Measurements from ENCODE around the gene LRRC4C.

The LRRC4C gene

DNA sequence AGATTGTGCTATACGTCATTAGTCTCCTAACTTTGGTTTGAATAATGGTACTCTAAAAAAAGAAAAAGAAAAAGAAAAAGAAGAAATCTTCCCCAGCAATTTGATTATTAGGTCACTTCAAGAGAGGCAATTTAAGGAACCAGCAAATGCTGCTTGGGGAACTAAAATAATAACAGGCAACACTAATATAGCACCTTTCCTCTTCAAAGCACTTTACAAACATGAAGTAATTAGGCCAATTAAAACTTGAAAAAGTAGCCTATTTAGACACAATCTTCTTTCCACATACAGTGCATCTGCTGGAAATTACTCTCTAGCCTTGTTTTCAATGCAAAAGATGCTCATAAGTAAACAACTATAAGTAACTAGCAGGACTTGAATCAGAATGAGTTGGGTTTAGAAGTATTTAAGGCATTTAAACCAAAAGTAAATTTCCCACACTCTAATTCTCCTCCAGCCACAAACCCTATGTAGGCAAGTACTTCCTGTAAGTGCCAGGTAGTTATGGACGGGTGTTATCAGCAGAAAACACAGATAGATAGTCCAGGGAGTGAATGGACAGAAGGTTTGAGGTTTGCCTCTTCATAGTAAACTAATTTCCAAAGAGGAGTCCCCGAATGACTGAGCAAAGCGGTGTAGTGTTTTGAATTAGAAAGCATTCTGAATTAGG lies 44.5 kb downstream of the LRRC4C start:
- DNase-seq (ENCODE audit: low read depth in 2 of 2), result no peak

DNA sequence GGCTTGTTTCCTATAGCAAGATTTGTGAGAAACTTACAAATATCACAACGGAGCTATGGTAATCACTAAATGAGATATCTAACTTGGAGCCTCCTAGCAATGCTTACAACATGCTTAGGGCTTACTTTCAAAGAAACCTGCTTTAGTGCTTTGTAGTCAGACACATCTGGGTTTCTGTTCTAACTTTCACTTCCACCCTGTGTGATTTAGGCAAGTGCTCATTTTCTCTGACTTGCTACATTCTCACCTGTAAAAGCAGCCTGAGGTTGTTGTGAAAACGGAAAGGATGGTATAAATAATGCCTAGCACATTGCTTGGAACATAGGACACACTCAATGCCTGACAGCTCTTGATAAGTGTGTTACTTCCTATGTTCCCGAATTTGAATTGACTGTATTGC lies 45.6 kb downstream of the LRRC4C start:
- no peak for DNase-seq (ENCODE audit: low read depth in 2 of 2)

DNA sequence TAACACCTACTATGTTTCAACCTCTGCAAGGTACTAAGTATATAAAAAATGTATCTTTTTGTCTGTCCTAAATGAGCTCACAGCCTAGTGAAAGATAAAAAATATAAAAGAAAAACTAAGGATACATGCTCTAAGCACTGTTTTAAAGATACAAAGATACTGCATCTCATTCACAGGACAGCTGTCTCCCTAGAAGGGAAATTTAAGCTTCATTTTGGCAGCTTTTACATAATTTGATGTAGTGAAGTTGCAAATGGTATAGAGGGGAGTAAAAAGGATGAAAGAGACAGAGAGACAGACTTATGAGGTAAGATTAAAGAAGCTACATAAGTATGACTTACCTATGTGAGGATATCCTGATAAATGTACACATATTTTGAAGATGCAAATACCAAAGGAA lies 53.6 kb downstream of the LRRC4C start:
- DNase-seq (ENCODE audit: low read depth in 2 of 2), result no peak

DNA sequence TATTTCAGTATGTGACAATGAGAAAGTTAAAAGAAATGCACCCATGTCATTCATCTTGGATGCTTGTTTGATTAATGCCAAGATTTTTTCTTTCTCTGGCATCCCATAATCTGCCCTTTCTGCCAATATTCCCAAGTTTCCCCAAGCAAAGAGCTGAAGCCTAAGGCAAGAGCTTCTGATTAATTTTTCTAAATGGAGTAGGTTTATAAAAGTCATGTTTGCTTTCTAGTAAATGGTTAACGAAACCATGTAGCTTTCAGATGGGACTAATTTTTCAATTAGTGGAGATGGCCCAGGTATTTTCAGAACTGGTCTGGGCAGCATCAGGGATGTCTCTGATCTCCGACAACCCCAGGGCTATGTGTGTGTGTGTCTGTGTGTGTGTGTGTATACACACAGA lies 55.3 kb downstream of the LRRC4C start:
- no peak for DNase-seq (ENCODE audit: low read depth in 2 of 2)

DNA sequence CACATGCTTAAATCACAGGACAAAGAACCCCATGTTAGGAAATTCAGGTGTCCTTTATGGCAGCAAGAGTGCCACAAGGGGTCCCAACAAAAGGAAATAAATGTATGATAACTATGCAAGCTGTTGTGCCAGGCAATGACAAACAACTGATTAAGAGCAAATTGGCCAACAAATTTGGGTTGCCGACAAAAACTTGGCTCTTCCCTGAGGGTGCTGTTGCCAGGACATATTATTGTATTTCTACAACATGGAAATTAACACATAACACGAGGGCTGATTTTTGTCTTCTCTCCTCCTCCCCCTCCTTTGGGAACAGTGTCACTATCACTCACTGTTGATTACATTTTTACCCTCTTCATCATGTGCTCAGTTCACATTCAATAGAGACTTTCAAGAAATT lies 56.0 kb downstream of the LRRC4C start:
- no peak for DNase-seq (ENCODE audit: low read depth in 2 of 2)

DNA sequence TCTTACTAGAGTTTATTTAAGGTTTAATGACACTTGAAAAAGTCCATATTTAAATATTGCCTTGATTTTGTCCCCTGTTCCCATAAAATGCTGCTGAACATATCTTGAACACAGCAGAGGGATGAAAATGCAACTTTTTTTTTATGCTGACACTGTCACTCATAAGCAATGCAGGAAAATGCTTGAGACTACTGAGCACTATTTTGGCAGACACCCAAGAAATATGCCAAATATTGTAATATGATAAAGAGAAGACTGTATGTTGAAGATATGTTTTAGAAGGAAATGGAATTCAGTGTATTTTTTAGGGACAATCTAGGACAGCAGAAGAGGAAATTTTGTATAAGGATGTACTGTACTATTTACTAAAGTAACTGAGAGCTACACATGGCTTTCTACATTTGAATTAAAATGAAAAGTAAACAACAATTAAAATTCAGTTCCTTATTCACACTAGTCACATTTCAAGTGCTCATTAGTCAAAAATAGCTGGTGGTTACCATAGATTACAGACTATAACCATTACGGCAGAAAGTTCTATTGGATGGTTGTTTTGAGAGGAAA lies 58.6 kb downstream of the LRRC4C start:
- DNase-seq (ENCODE audit: low read depth in 2 of 2), result no peak

DNA sequence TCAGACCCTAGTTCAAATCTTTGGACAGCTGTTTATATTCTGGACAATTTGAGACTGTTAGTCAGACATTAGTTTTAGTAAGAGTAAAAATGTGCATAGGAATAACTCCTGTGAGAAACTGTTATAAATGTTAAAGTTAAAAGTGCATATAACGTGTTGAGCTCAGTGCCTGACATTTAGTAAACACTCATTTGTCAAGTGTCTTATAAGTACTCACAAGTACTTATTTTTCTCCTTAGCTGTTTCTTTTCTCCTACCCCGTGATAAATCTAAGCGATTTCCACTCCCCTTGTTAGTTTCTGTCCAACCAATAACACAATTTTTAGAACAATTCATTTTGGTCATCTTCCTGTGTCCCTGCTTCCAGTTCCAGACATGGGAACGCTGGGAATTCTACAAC lies 59.3 kb downstream of the LRRC4C start:
- DNase-seq (ENCODE audit: low read depth in 2 of 2), result no peak

DNA sequence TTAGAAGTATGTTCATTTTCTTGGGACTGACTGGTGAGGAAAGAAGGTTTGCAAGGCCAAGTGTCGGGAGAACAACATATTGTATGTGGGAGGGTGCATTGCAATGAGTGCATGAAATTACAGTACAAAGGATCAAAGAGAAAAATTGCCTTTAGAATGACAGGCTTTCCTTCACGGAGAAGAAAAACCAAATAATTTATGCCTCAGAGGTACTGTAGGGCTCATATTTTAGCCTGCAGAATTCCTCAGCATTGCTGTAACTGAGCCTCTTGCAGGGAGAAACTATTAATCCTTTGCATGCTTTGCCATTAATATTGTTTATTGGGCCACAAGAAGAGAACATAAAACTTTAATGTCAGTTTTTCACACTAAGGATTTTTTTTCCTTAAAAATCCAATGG lies 60.1 kb downstream of the LRRC4C start:
- DNase-seq (ENCODE audit: low read depth in 2 of 2), result no peak

DNA sequence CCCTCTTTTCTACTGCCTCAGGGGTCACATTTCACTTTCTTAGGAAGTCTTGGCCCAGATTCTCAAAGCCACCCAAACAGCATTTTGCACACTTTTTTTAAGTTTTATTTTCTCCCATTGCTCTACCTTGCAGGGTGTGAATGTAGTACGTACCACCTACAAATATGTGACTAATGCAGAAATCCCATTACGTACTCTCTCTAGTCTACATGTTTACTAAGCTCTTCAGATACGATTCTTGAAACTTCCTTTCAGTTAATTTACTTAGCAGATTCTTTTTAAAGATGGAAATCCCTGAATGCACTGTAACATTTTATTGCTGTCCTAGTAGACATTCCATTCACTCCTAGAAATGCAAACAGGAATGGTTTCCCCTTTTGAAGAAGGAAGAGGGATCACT lies 61.3 kb downstream of the LRRC4C start:
- no peak for DNase-seq (ENCODE audit: low read depth in 2 of 2)

DNA sequence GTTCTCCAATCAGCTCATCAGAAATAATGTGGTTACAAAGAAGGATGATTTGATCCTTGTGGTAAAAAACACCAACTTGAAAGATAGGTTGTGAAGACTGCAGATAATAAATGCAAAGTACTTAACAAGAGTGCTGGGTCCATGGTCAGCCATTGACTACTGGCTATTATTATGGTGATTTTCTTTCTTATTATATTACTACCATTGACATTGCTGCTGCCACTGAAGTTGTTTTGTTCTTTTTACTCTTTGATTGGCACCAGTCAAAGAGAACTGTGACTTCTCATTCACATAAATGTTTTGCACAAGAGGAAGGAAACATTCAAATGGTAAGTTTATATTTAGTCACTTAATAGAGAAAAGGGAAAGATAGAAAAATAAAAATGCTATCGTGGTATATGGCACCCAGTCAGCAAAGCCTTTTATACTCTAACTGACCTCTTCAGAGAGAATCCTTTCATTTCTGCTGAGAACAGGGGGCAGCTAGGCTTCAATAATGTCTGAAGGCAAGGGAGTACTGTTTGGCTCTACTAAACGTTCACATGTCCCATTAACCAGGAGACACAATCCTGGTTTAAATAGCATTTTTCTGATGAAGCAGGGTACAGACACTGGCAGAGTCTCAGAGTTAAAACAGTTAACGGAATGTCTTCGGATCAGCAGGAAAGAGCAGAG lies 64.8 kb downstream of the LRRC4C start:
- no peak for DNase-seq (ENCODE audit: low read depth in 2 of 2)

DNA sequence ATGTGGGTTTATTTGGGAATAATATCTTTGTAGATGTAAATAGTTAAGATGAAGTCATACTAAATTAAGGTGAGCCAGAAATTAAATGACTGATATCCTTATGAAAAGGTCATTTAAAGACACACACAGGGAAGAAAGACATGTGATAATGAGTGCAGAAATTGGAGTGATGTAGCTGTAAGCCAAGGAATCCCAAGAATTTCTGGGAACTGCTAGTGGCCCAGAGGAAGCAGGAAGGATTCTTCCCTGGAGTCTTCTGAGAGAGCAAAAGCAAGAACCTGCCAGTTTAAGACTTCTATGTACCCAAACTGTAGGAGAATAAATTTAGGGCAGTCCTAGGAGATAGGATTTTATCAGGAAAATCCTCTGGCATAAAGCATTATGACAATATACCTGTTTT lies 66.9 kb downstream of the LRRC4C start:
- DNase-seq (ENCODE audit: low read depth in 2 of 2), result no peak

DNA sequence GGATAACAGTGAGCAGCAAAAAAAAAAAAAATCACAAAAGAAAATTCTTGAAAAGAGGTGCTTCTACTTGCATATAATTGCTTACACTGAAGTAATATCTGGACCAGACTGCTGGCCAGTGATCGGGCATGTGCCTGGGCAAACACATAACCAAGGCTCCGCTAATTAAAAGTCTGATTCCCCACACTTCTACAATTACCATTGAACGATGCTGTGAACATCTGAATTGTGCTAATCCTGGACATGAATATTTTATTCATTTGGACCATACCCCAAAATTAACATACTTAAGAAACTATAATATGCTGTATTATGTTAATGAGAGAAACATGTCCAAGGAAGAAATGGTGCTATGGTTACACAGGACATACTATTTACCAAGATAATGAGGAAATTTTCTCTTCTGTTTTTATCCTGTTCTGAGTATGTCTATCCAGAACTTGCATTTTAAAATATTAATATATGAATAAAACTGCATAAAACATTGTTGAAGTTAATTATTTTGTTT lies 69.8 kb downstream of the LRRC4C start:
- no peak for DNase-seq (ENCODE audit: low read depth in 2 of 2)

DNA sequence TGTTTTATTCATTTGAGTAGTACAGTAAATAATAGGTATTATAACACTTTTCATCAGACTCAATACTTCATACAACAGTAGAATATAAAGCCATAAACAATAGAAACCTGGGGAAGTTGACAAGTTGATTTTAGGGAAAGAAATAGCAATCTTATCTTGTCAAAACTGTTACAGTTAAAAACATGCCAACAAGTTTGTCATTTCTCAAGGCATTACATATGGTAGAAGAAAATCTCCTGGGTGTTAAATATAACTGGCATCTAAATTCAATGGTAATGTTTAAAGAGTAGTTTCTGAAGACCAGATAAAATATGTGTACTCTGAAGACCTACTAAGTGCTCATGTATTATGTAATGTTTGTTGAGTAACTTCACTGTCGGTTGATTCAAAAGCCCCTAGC lies 75.1 kb downstream of the LRRC4C start:
- DNase-seq (ENCODE audit: low read depth in 2 of 2), result no peak

DNA sequence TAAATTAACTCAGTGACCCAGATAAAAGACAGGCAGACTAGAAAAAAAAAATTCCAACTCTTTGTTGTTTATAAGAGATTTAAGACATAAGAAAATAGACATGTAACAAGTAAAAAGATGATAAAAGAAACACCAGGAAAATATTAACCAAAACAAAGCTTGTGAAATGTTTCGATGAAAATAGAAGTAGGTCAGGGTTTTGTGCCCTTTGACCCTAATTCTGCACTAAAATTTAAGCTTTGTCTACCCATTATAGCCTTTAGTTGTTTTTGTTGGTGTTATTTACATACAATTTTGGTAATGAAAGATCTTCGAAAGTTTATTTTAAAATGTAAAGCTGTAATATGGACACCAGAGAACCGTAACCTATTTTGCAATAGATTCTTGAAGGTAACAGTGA lies 75.7 kb downstream of the LRRC4C start:
- DNase-seq (ENCODE audit: low read depth in 2 of 2), result no peak

DNA sequence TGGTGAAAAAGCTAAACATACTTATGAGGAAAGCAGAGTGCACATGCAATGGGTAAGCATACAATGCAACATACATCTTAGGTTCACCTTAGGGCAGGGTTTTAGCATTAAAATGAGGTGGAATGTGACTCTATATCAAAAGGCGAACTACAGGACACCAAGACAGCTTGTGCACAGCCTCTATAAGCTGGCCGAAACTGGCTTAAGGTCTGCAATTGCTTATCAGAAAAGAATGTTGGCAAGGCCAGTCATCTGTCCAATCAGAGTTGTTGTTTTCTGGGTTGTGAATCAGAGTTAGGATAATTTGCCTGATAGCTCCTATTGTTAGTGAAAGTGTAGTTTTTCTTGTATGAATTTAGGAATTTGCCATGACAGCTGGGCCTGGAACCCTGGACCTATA lies 76.5 kb downstream of the LRRC4C start:
- DNase-seq (ENCODE audit: low read depth in 2 of 2), result no peak

DNA sequence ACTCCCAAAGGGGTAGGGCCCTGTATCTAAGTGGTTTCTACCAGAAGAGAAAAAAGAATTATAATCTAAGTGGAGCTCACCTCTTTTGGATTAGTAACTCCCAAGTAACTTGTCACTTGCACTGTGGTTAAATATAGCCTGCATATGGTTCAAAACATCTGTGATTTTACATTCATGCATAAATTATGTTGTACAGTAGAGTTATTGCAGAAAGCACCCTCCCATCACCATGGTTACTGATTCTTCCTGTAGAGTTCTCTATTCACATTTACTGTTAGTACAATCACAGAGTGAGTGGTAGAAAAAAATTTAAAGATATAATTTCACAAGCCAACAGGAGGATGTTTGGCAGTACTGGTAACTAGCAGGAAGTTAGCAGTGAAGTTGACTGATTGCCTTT lies 80.4 kb downstream of the LRRC4C start:
- no peak for DNase-seq (ENCODE audit: low read depth in 2 of 2)

DNA sequence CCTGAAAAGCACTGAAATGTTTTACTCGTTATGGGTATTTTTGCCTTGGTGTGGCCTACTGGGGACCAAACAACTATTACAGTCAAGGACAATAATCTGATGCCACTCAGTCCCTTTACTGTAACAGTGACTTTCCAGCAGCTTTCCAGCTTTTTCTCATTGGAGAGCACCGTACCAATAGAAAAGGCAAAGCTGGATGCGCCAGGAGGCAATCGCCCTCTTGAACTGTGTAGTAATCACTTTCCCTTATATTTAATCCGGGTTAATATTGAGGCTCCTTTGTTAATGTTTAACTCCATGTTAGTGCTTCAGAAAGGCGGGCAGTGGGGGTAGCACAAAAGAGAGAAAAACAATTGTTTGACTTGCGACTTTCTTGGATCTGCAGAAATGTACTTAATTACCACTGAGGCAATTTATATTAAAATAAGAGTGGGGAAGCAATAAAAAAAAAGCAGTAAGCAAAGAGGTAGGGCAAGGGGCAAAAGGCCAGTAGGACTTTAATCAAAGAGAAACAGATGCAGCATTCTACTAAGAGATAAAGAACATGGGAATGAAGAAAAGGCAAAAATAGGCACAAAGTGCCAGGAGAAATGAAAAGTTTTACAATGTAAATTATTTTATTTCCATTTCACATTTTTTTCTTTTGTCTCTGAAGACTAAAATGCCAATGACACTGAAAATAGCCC lies 81.6 kb downstream of the LRRC4C start:
- DNase-seq (ENCODE audit: low read depth in 2 of 2), result no peak

DNA sequence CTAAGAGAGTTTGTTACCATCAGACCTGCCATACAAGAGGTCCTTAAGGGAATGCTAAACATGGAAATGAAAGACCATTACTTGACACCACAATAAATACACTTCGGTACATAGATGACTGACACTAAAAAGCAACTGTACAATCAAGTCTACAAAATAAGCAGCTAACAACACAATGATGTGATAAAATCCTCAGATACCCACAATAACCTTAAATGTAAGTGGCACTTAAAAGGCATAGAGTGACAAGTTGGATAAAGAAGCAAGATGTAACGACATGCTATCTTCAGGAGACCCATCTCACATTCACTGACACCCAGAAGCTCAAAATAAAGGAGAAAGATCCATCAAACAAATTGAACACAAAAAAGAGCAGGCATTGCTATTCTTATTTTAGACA lies 107.6 kb downstream of the LRRC4C start:
- DNase-seq (ENCODE audit: low read depth in 2 of 2), result no peak

DNA sequence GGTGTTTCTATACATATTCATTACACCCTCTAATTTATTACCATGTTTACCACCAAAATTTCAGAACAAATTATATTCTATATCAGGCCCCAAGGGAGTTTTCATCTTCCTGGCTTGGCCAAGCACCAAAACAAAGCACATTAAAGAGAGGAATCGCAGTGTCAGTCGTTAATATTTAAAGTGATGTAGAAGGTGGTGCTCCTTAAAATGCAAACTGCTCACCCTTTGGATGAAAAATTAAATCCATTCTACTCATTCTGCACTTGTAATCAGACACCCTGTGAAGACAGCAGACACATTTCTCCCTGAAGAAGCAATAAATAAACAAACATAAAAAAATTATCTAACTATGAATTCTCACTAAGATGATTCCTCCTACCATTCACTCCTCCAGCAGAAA lies 113.4 kb downstream of the LRRC4C start:
- no peak for DNase-seq (ENCODE audit: low read depth in 2 of 2)

DNA sequence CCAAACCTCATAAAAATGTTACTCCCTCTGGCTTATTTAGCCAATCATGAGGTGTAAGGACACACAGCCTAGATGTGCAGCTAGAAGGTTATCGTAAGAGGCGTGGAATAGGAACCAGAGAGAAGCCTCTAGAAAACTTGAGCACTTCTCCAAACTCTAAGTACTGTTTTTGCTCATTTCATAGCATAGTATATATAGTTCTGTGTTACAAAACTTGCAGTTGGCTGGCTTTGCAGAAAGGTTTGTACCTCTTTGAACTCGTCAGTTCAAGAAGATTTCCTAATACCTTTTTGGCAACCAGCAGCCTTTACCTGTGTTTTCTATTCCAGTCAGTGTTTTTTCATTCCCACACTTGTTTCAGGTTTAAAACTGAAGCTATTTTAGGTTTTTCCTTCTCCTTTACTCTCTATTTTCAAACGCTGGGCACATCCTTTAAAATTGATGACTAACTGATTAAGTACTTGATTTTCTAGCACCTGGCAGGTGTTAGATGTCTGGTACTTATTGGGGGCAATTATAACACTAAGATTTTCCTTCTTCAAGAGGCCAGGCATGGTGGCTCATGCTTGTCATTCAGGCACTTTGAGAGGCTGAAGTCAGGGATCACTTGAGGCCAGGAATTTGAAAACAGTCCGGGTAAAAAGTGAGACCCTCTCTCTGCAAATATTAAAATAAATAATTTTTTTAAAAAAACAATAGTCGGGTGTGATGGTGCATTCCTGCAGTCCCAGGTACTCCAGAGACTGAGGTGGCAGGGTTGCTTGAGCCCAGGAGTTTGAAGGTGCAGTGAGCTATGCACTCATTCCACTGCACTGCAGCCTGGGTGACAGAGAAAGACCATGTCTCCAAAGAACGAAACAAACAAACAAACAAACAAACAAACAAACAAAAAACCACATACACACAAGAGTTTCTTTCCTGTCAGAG lies 125.2 kb downstream of the LRRC4C start:
- DNase-seq (ENCODE audit: low read depth in 2 of 2), result no peak

DNA sequence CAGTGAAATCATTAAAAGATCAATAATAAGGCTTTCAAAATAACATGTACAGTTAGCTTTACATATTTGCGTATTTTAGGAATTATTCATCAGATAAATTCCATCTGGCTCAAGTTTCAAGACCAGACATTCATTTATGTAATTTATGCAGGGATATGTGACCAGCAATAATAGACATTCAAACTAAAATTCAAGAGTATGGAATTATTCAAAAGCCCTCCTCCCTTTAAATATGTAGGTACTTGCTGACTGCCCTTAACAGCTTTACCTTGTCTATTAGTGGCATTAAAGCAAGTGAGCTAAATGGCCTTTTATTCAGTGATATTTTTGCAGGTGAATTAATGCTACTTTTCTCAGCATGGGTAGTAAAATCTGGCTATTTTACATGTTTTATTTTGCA lies 126.1 kb downstream of the LRRC4C start:
- DNase-seq (ENCODE audit: low read depth in 2 of 2), result no peak

DNA sequence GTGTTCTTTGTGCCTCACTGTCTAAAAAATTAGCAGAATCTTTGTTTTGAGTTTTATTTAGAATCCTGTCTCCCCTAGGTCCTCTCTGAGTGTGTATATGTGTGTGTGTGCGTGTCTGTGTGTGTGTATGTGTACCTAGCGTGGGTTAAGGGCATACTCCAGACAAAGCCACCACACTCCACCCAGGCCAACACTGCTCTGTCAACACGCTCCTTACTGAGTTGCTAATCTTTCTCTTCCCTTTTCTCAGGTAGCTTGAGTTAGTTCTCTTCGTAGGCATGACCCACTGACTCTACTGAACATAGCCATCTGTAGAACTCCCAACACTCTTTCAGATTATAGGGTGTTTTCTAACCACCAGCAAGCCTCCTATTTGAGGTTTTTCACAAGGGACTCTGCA lies 131.1 kb downstream of the LRRC4C start:
- DNase-seq (ENCODE audit: low read depth in 2 of 2), result no peak

Measured in stimulated activated CD8-positive, alpha-beta memory T cell treated with anti-CD3 and anti-CD28 coated beads, Interleukin-2, amount 100 ng/mL, for 1 hour (primary cell).